A549 (cell line): ENCODE results near the gene PPP2R3B. TPM values are rescaled to one million over a fixed set of nuclear protein-coding genes. Genes with fewer than 3 reads are reported as not detected.

ENCODE experiments used
- ATAC-seq, 2 experiments: fragments of 200-7000 bp in 1 of 2; fragments of >200 bp in 1 of 2; cut with Nextera tagmentation in 1 of 2; cut with Tn5 transposase in 1 of 2; 3 replicates each; pipeline versions ENCODE4 v1.8.0 to v1.9.1; 2018 to 2020; ENCODE audit warnings: mild to moderate bottlenecking in 1 of 2, moderate library complexity in 1 of 2
- CTCF ChIA-PET: fragments of 300-600 bp; sonication (Branson Sonifier 250); formaldehyde crosslinking; extraction: SDS; loops from one replicate; lab custom pipeline; 2021; ENCODE audit warnings: antibody characterized with exemption, inconsistent platforms; lab: Yijun Ruan, JAX
- POLR2A ChIA-PET: fragments of 350-600 bp; formaldehyde crosslinking; extraction: SDS; loops from one replicate; lab custom pipeline; 2021; ENCODE audit warnings: antibody characterized with exemption, inconsistent platforms; lab: Yijun Ruan, JAX
- DNase-seq, 2 experiments: peaks; one replicate each; pipeline versions ENCODE4 v3.0.0 to v3.0.0-alpha.2; 2011 to 2016; ENCODE audit warnings: low read depth in 1 of 2, low spot score in 1 of 2
- FAIRE-seq: peaks from 2 replicates; lab custom pipeline; 2011; peaks lifted over from hg19 to GRCh38; lab: Jason Lieb, UNC
- H3K27ac ChIP-seq, 2 experiments: fragments of >200 bp; sonication (Bioruptor Twin); formaldehyde crosslinking; 3 replicates each; pipeline ENCODE4 v1.5.1; 2016 to 2017
- H3K4me1 ChIP-seq: fragments of >200 bp; sonication (Bioruptor Twin); formaldehyde crosslinking; 3 replicates; pipeline ENCODE4 v1.6.1; 2016
- H3K4me2 ChIP-seq: fragments of >200 bp; sonication (Bioruptor Twin); formaldehyde crosslinking; 3 replicates; pipeline ENCODE4 v1.6.1; 2016
- H3K4me3 ChIP-seq: fragments of >200 bp; sonication (Bioruptor Twin); formaldehyde crosslinking; 3 replicates; pipeline ENCODE4 v1.5.1; 2016
- H3K9me3 ChIP-seq: fragments of >200 bp; sonication (Bioruptor Twin); formaldehyde crosslinking; 3 replicates; pipeline ENCODE4 v1.6.1; 2016
- BHLHE40 ChIP-seq: IDR thresholded peaks from 2 replicates; pipeline ENCODE4 v1.6.1; 2012; ENCODE audit warnings: low read depth, low read length, inconsistent platforms
- CEBPB ChIP-seq, 2 experiments: fragments of >200 bp in 1 of 2; sonication (Bioruptor Twin) in 1 of 2; formaldehyde crosslinking in 1 of 2; IDR thresholded peaks; 2 replicates each; pipeline ENCODE4 v1.6.1; 2012 to 2016
- CHD2 ChIP-seq: fragments of 150-350 bp; IDR thresholded peaks from 2 replicates; pipeline ENCODE4 v1.6.1; 2014; ENCODE audit warnings: low read length; ENCODE audit not compliant: partially characterized antibody
- CHD4 ChIP-seq: fragments of 200-600 bp; sonication (generic); IDR thresholded peaks from 2 replicates; pipeline ENCODE4 v1.6.1; 2016; ENCODE audit warnings: antibody characterized with exemption, mild to moderate bottlenecking, borderline replicate concordance
- EP300 ChIP-seq, 2 experiments: fragments of >200 bp; sonication (Bioruptor Twin); formaldehyde crosslinking; IDR thresholded peaks; 2 replicates in 1 of 2; 3 replicates in 1 of 2; pipeline ENCODE4 v1.6.1; 2016 to 2017
- ESRRA ChIP-seq: fragments of 150-350 bp; IDR thresholded peaks from 2 replicates; pipeline ENCODE4 v1.6.1; 2014; ENCODE audit warnings: mild to moderate bottlenecking, low read length, borderline replicate concordance
- FOSB ChIP-seq: fragments of 250-450 bp; sonication (Bioruptor Pico); IDR thresholded peaks from 2 replicates; pipeline ENCODE4 v1.5.0; 2020; ENCODE audit warnings: mild to moderate bottlenecking, moderate library complexity
- FOSL2 ChIP-seq, 2 experiments: fragments of 450-650 bp in 1 of 2; fragments of >200 bp in 1 of 2; sonication (Bioruptor Twin) in 1 of 2; formaldehyde crosslinking; IDR thresholded peaks; 2 replicates each; pipeline versions ENCODE4 v1.5.0 to v1.6.1; 2016 to 2020; ENCODE audit warnings: mild to moderate bottlenecking in 1 of 2, moderate library complexity in 1 of 2
- HEYL ChIP-seq: fragments of 250-450 bp; sonication (Bioruptor Pico); IDR thresholded peaks from 2 replicates; pipeline ENCODE4 v1.8.0; 2021; ENCODE audit warnings: mild to moderate bottlenecking, moderate library complexity
- HOXB5 ChIP-seq: fragments of 250-450 bp; sonication (Bioruptor Pico); IDR thresholded peaks from 2 replicates; pipeline ENCODE4 v1.5.0; 2020; ENCODE audit warnings: mild to moderate bottlenecking, moderate library complexity
- JUN ChIP-seq, 2 experiments: fragments of >200 bp; sonication (Bioruptor Twin); formaldehyde crosslinking; IDR thresholded peaks; 2 replicates in 1 of 2; 3 replicates in 1 of 2; pipeline ENCODE4 v1.6.1; 2016 to 2017
- JUNB ChIP-seq: fragments of >200 bp; sonication (Bioruptor Twin); formaldehyde crosslinking; IDR thresholded peaks from 2 replicates; pipeline ENCODE4 v1.6.1; 2016
- KDM5A ChIP-seq: fragments of 200-600 bp; sonication (generic); IDR thresholded peaks from 2 replicates; pipeline ENCODE4 v1.6.1; 2016; ENCODE audit warnings: antibody characterized with exemption, mild to moderate bottlenecking
- MAFK ChIP-seq: fragments of 450-650 bp; IDR thresholded peaks from 2 replicates; pipeline ENCODE4 v1.6.1; 2014; ENCODE audit not compliant: partially characterized antibody
- MAZ ChIP-seq: fragments of 150-350 bp; IDR thresholded peaks from 2 replicates; pipeline ENCODE4 v1.6.1; 2014; ENCODE audit warnings: antibody characterized with exemption, low read depth, low read length, borderline replicate concordance
- POLR2AphosphoS2 ChIP-seq: conservative IDR thresholded peaks from 2 replicates; pipeline ENCODE4 v1.6.1; 2012; ENCODE audit warnings: low read length, improper control_type of control experiment, inconsistent platforms
- RAD21 ChIP-seq, 2 experiments: fragments of >200 bp in 1 of 2; sonication (Bioruptor Twin) in 1 of 2; formaldehyde crosslinking in 1 of 2; IDR thresholded peaks in 1 of 2; conservative IDR thresholded peaks in 1 of 2; 2 replicates in 1 of 2; 3 replicates in 1 of 2; pipeline ENCODE4 v1.6.1; 2012 to 2018; ENCODE audit warnings: inconsistent platforms in 1 of 2
- RARB ChIP-seq: fragments of 250-450 bp; sonication (Bioruptor Pico); IDR thresholded peaks from 2 replicates; pipeline ENCODE4 v1.8.0; 2021; ENCODE audit warnings: mild to moderate bottlenecking, moderate library complexity
- RFX5 ChIP-seq: fragments of 450-650 bp; IDR thresholded peaks from 2 replicates; pipeline ENCODE4 v1.7.1; 2014; ENCODE audit warnings: antibody characterized with exemption, mild to moderate bottlenecking, moderate library complexity
- TFCP2L1 ChIP-seq: fragments of 250-450 bp; sonication (Bioruptor Pico); IDR thresholded peaks from 2 replicates; pipeline ENCODE4 v1.5.0; 2021; ENCODE audit warnings: mild to moderate bottlenecking
- ZFP36 ChIP-seq: fragments of 450-650 bp; IDR thresholded peaks from 2 replicates; pipeline ENCODE4 v1.6.1; 2014; ENCODE audit warnings: borderline replicate concordance; ENCODE audit not compliant: partially characterized antibody
- ZNF302 ChIP-seq: fragments of 250-450 bp; sonication (Bioruptor Pico); IDR thresholded peaks from 2 replicates; pipeline ENCODE4 v1.9.0; 2021; ENCODE audit warnings: inconsistent platforms, mild to moderate bottlenecking, moderate library complexity
- ZSCAN20 ChIP-seq: fragments of 250-450 bp; sonication (Bioruptor Pico); IDR thresholded peaks from 2 replicates; pipeline ENCODE4 v1.8.0; 2022; ENCODE audit warnings: mild to moderate bottlenecking, moderate library complexity
- WGBS: methylation state at CpG from one replicate; pipeline ENCODE4 v1.1.6; 2017; ENCODE audit errors: missing lambda C conversion rate; 5-methylcytosine and 5-hydroxymethylcytosine counted together
- polyA plus RNA-seq, 4 experiments: library from polyadenylated mRNA; depleted of rRNA in 3 of 4; stranded (reverse); fragments of >200 nt; fragmentation: RNase III in 1 of 4; extraction: RNeasy Plus Mini Kit Qiagen cat#74134 plus additional on column Dnase treatment in 1 of 4; gene quantifications; 2 replicates in 3 of 4; 3 replicates in 1 of 4; pipeline ENCODE4 v1.2.3, GENCODE V29; 2011 to 2017
- TF ChIP-seq, protein P1 (sequence below): fragments of 250-450 bp; sonication (Bioruptor Pico); IDR thresholded peaks from 2 replicates; pipeline ENCODE4 v1.5.0; 2021; ENCODE audit warnings: mild to moderate bottlenecking, moderate library complexity, borderline replicate concordance
- TF ChIP-seq, protein P2 (sequence below): fragments of >200 bp; sonication (Bioruptor Twin); formaldehyde crosslinking; IDR thresholded peaks from 2 replicates; pipeline ENCODE4 v1.6.1; 2016
- TF ChIP-seq, protein P3 (sequence below): IDR thresholded peaks from 2 replicates; pipeline ENCODE4 v1.6.1; 2012

Gene PPP2R3B
- polyA plus RNA-seq, 2 of the 4 experiments (the other 2 are of a cell fraction), result 12.6 to 29.6 TPM

DNA sequence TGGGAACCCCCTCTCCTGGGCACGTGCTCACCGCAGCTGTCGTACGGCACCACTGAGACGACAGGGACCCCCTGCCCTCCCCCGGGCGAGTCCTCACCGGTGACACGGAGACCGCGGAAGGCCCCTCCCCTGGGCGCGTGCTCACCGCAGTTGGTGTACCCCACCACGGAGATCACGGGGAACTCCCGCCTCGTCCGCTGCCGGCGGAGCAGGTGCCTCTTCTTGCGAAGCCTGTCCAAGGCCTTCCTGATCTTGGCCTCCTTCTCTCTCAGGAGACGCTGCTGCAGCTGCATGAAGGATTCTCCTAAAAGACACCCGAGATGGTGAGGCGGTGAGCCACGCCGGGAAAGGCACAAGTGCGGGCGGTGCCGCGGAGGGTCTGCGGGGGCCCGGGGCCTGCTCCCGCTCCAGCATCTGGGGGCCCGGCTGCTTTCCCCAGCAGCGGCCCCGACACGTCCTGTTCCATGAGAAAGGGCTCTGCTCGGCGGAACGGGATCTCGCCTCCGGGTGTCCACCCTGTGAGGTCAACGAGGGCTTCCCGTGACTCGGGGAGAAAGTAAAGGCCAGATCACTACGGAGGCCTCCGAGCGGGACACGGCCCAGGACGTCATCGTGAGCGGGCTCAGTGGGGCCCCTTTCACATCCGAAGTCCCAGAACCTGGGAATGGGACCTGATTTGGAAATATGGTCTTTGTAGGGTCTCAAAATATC lies 73.9 kb downstream of the PPP2R3B start:
- Histone ChIP-seq H3K27ac (no peak overlapping the region), H3K9me3 (no peaks in the 10 kb centered on the region), H3K4me2 (no peak overlapping the region), H3K4me3 (no peak overlapping the region), H3K4me1 (0 out of 3 replicates have a peak, but pooled peaks cover 7% of the 10 kb centered on the region)
- WGBS, result 94% methylated on average over 51 of the region's 54 CpGs
- CTCF ChIA-PET, result no interaction called here
- POLR2A ChIA-PET, result no interaction called here
- TF ChIP-seq CHD4, result no peak
- no peak for TF ChIP-seq RARB (CRISPR knock-in tag)
- TF ChIP-seq JUNB, result no peak
- TF ChIP-seq MAFK, result no peak
- TF ChIP-seq FOSL2 (IDR thresholded peaks at IDR 0.05), result no peak
- TF ChIP-seq FOSL2 (CRISPR knock-in tag; IDR thresholded peaks at IDR 0.05), result no peak
- TF ChIP-seq RAD21 (conservative IDR thresholded peaks at IDR 0.05 in 1 of 2, IDR thresholded peaks at IDR 0.05 in 1 of 2), result no peak
- TF ChIP-seq KDM5A, result no peak
- TF ChIP-seq, protein P1, sequence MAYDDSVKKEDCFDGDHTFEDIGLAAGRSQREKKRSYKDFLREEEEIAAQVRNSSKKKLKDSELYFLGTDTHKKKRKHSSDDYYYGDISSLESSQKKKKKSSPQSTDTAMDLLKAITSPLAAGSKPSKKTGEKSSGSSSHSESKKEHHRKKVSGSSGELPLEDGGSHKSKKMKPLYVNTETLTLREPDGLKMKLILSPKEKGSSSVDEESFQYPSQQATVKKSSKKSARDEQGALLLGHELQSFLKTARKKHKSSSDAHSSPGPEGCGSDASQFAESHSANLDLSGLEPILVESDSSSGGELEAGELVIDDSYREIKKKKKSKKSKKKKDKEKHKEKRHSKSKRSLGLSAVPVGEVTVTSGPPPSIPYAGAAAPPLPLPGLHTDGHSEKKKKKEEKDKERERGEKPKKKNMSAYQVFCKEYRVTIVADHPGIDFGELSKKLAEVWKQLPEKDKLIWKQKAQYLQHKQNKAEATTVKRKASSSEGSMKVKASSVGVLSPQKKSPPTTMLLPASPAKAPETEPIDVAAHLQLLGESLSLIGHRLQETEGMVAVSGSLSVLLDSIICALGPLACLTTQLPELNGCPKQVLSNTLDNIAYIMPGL (CRISPR knock-in tag), result no peak
- ATAC-seq (no peak), DNase-seq (no peak), FAIRE-seq (no peak)

DNA sequence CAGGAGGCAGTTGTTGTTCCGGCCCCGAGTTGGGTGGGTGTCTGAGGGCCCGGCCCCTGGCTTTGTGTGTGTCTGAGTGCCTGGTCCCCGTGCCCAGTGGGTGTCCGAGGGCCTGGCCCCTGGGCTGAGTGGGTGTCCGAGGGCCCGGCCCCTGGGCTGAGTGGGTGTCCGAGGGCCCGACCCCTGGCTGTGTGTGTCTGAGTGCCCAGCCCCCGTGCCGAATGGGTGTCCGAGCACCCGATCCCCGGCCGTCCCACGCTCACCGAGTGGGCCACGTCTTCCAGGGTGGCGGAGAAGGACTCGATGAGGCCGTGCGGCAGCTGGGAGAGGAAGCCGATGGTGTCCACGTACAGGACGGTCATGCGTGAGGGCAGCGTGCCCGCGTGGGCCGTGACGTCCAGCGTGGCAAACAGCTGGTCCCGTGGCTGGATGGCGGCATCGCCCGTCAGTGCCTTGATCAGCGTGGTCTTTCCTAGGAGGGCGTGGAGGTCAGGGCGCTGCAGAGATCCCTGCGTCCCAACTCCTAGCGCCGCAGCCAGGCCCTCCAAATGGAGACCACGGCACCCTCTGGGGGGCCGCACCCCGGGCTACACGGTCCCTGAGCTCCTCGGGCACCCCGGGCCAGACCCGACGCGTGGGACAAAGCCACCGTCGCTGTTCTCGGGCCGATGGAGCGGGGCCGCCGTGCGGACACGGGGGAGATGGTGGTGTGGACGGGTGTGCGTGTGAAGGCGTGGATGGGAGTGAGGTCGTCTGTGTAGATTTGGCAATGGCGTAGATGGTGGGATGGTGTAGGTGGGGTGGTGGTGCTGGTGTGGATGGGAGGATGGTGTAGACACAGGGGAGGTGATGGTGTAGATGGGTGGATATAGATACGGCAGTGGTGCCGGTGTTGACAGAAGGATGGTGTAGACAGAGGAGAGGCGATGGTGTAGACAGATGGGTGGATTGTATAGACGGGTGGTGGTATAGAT lies 75.3 kb downstream of the PPP2R3B start:
- DNase-seq (no peak), FAIRE-seq (no peak), ATAC-seq (no peak)
- ChIA-PET POLR2A (no interaction called here), CTCF (no interaction called here)
- WGBS, result 96% methylated on average over 53 of the region's 69 CpGs
- Histone ChIP-seq H3K4me3 (no peak overlapping the region), H3K9me3 (no peaks in the 10 kb centered on the region), H3K27ac (no peak overlapping the region), H3K4me2 (no peak overlapping the region), H3K4me1 (no peaks in the 10 kb centered on the region)
- TF ChIP-seq MAZ, result no peak
- no peak for TF ChIP-seq ZNF302 (CRISPR knock-in tag)
- no peak for TF ChIP-seq CEBPB (IDR thresholded peaks at IDR 0.05)

DNA sequence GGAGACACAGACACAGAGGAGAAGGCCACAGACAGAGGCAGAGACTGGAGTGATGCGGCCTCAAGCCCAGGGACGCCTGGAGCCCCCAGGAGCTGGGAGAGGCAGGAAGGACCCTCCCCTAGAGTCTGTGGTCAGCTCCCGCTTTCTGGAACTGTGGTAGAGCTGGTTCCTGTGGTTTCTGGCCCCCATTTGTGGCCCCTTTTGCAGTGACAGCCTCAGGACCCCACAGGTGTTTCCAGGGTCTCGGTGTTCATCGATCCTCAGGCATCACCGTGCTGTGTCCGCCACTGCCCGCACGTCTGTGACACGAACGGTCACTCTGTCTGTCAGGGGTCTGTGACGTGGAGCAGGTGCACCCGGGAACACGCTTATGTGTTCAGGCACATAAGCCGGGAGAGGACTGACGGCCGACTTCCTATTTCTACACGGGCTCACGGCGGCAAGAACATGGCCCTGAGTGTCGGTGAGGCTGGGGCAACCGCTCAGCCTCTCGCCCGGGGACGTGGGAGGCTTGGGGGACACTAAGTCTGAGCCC lies 76.0 kb downstream of the PPP2R3B start:
- Histone ChIP-seq H3K4me3 (no peak overlapping the region), H3K27ac (no peak overlapping the region), H3K9me3 (no peaks in the 10 kb centered on the region), H3K4me1 (no peaks in the 10 kb centered on the region), H3K4me2 (no peak overlapping the region)
- WGBS, result 92% methylated on average over 25 of the region's 25 CpGs
- DNase-seq (no peak), FAIRE-seq (no peak), ATAC-seq (no peak)
- POLR2A ChIA-PET, result no interaction called here
- TF ChIP-seq ZFP36, result no peak
- no peak for TF ChIP-seq HOXB5 (CRISPR knock-in tag)
- no peak for TF ChIP-seq FOSB (CRISPR knock-in tag)
- no peak for TF ChIP-seq RFX5
- TF ChIP-seq CHD2, result no peak
- TF ChIP-seq, protein P2, sequence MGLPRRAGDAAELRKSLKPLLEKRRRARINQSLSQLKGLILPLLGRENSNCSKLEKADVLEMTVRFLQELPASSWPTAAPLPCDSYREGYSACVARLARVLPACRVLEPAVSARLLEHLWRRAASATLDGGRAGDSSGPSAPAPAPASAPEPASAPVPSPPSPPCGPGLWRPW, result no peak
- no peak for TF ChIP-seq POLR2AphosphoS2
- TF ChIP-seq BHLHE40, result no peak
- TF ChIP-seq TFCP2L1, result no peak
- no peak for TF ChIP-seq EP300 (IDR thresholded peaks at IDR 0.05)
- no peak for TF ChIP-seq RAD21 (conservative IDR thresholded peaks at IDR 0.05 in 1 of 2, IDR thresholded peaks at IDR 0.05 in 1 of 2)
- TF ChIP-seq HEYL (CRISPR knock-in tag), result no peak
- no peak for TF ChIP-seq JUN (IDR thresholded peaks at IDR 0.05)
- TF ChIP-seq ZSCAN20 (CRISPR knock-in tag), result no peak
- TF ChIP-seq ESRRA, result no peak
- TF ChIP-seq, protein P3, sequence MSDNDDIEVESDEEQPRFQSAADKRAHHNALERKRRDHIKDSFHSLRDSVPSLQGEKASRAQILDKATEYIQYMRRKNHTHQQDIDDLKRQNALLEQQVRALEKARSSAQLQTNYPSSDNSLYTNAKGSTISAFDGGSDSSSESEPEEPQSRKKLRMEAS, result no peak
- CTCF ChIA-PET, result no interaction called here
